ENCODE data around the gene PLAC9.
"Not testable (repeated sequence)": the region's sequence is repeated elsewhere in the genome, so short reads cannot be mapped to it uniquely, and the experiment has no call there.

Gene PLAC9, protein sequence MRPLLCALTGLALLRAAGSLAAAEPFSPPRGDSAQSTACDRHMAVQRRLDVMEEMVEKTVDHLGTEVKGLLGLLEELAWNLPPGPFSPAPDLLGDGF

DNA sequence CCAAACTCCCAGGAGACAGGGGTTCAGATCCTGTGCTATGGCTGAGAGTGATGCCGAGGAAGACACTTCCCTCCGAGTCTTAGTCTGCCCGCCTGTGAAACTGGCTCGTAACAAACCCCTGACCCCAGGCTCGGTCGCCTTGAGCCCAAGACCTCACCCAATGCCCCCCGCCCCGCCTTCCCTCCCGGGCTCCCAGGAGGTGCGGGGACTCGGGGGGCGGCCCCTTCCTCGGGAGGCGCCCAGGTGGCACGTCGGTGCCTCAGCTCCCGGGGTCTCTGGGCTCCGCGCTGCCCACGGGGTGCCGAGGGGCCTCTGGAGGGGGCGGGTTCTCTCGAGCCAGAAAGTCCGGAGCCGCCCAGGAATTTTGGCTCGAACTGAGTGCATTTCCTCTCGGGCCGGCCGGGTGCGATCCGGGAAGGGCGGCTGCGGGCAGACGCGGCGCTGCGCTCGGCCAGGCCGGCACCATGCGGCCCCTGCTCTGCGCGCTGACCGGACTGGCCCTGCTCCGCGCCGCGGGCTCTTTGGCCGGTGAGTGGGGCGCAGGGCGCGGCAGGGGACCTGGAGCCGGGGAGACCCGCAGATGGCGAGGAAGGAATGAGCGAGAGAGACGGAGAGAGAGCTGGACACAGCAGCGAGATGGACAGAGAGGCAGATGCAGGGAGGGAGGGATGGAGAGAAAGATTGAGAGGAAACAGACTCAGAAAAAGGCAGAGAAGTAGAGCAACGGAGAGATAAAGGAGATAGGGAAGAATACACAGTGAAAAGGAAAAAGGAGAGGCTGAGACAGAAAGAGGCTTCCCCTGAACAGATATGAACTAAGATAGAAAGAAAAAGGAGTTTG lies at the start of gene PLAC9:
Gene PLAC9 (plus strand): TSS at position 432 of the 841 bp plus-strand sequence. CDS start 33 bp downstream, at position 465.
- no peak for DNase-seq

DNA sequence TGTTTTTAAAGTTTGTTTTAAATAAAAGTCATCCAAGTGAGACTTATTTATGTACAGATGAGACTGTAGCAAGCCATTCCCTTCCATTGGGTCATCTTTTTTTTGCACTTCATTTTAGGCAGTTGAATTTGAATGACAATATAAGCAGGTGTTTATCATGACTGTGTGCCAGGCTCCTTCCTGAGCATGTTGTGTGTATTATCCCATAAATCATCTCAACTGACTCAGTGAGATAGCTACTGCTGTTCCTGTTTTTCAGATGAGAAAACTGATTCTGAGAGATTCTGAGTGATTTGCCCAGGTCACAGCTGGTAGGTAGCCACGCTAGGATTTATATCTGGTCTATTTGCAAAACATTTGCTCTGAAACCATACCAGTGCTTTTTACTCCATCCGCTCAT lies 42.4 kb upstream of the PLAC9 start:
- DNase-seq, result no peak

DNA sequence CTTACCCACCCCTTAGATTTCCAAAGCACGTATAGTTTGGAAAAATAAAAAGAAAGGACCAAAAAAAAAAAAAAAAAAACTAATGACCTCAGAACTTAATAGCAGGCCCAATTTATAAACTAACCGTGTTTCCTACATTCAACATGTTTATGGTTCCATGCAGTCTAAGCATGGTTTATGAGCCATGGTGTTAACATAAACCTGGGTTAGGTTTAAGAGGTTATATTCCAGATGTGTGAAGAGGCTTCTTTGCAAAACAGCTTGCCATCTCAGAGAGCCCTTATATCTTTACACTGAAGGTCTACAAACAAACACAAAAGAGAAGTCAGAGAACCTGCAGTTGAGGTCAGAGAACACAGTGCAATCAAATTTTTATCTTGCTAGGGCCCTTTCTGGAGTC lies 38.3 kb upstream of the PLAC9 start:
- DNase-seq, result no peak

DNA sequence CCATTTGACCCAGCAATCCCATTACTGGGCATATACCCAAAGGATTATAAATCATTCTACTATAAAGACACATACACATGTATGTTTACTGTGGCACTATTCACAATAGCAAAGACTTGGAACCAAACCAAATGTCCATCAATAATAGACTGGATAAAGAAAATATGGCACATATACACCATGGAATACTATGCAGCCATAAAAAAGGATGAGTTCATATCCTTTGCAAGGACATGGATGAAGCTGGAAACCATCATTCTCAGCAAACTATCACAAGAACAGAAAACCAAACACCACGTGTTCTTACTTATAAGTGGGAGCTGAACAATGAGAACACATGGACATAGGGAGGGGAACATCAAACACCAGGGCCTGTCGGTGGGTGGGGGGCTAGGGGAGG lies 34.3 kb upstream of the PLAC9 start:
- not testable (repeated sequence) for DNase-seq

DNA sequence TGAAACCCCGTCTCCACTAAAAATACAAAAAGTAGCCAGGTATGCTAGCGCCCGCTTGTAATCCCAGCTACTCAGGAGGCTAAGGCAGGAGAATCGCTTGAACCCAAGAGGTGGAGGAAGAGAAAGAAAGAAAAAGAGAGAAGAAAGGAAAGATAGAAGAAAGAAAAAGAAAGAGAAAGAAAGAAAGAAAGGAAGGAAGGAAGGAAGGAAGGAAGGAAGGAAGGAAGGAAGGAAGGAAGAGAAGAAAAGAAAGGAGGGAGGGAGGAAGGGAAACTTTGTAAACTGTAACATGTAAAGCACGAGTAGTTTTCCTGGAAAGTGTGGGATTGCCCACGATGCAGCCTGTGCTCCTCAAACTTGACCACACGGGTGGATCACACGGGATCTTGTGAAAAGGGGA lies 33.2 kb upstream of the PLAC9 start:
- DNase-seq, result not testable (repeated sequence)

DNA sequence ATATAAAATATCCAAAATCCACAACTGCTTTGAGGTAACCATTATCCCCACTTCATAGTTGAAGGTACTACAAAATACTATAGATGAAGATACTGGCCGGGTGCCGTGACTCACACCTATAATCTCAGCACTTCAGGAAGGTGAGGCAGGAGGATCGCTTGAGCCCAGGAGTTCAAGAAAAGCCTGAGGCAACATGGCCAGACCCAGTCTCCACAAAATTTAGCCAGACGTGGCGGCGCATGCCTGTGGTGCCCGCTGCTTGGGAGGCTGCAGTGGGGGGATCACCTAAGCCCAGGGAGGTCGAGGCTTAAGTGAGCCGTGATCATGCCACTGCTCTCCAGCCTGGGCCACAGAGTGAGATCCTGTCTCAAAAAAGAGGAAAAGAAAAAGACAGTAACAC lies 32.4 kb upstream of the PLAC9 start:
- no peak for DNase-seq

DNA sequence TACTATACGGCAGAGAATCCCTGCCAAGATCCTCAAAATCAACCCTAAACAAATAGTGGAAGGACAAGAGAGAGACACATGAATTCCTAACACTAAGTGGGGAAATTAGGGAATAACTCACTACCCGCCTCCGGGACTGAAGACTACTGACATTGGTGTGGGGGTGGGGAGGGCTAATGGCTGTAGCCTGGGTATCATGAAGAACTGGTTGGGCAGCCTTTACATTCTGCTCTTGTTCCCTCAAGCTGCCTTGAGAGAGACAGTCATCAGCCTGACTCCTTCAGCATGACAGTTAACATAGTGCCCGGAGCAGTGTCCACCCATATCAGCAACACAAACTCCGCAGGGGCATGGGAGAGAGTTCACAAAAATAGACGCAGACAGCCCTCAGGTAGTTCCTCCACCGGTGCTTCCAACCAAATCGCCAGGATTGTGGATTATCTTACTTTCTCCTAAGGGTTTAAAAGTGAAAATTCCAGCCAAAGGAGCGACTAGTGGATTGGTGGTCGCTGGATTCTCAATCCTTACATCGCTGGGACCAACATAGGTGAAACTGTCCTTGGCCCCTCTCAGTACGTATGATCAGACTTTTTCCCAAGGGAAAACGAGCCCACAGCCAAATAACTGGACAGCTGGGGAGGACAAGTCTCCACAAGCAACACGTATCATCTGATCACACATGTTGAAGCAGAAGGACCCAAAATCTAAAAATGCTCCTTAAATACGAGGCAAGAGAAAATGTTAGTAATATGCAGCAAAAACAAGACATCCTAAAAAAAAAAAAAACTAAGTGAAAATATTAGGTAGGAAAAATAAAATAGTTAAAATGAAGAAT lies 31.5 kb upstream of the PLAC9 start:
- DNase-seq, result no peak

DNA sequence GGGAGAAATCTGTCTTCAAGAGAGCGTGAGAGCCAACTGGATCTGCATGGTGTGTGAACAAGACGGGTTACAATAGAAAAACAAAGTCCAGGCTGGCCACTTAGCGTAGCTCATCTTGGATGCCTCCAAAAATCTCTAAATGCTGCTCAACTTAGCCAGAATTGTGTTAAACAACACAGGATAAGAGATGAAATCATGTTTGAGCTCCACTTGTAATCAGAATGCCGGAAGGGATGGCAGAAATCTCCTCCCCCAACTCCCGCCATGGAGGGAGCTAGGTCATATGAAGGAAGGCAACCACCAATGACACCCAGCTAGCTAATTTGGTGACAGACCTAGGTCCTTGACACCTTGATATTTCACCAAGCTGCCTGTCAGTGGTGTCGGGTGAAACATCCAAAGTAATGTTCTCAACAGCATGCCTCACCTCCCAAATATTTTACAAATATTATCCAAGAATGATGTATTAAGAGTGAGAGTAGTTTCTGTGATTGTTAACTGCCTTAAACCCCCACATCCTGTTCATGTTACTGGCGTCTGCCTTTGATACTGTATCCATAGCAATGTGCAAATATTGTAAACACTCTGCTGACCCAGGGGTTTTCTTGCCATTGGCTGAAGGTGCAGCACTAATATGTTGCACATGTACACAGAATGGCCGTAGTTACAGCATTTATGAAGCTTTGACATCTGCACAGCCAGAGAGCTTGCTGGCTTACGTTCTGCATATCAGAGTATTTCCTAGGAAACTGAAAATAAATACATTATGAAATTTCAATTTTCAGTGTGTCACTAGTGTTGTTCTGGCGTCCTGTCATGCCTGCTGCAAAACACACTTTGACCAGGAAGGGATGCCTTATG lies 28.2 kb upstream of the PLAC9 start:
- no peak for DNase-seq

DNA sequence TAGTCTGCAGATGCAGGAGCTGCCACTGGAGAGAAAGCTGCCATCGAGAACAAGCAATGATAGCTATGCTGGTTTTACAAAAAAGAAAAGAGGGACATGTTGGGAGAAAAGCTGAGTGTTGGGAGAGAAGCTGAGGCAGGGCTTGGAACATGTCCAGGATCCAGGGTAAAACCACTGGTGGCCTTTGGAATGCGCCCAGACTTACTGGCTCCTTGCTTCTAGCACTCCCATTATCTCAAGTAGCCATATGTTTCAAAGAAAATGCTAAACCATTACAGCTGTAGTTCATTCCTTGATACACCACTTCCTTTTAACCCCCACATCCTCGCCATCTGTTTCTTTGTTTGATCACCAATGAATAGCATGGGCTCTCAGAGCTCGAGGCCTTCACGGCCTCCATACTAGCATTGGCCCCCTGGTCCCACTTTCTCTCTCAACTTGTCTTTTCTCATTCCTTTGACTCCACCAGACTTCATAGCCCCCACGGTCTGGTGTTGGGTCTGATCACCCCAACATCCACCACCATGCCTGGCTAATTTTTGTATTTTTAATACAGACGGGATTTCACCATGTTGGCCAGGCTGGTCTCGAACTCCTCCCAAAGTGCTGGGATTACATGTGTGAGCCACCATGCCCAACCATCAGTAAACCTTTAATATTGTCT lies 23.8 kb upstream of the PLAC9 start:
- no peak for DNase-seq

DNA sequence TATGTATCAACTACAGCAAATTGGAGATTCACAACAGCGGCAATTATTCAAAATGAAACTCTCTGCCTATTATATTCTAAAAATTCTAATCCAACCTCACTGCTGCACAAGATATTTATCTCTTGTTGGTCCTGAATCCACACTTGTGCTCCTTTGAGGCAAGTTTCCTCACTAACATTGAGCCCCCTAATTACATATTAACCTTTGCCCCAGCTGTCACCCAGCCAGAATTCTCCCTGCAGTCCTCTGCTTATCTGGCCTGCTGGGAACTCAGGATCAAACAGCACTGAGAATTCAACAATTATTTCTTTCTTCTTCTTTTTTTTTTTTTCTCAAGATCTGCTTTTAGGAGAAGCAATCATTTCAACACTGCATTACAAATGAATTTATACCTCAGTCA lies 21.5 kb upstream of the PLAC9 start:
- no peak for DNase-seq

DNA sequence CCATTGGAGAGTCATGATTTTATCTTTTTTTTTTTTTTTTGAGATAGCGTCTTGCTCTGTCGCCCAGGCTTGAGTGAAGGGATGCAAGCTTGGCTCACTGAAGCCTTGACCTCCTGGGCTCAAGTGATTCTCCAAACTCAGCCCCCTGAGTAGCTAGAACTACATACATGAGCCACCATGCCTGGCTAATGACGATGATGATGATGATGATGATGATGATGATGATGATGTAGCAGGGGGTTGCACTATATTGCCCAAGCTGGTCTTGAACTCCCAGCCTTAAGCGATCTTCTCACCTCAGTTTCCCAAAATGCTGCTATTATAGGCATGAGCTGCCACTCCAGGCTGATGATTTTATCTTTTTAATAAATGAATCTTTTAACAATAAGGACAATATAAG lies 13.9 kb upstream of the PLAC9 start:
- no peak for DNase-seq

DNA sequence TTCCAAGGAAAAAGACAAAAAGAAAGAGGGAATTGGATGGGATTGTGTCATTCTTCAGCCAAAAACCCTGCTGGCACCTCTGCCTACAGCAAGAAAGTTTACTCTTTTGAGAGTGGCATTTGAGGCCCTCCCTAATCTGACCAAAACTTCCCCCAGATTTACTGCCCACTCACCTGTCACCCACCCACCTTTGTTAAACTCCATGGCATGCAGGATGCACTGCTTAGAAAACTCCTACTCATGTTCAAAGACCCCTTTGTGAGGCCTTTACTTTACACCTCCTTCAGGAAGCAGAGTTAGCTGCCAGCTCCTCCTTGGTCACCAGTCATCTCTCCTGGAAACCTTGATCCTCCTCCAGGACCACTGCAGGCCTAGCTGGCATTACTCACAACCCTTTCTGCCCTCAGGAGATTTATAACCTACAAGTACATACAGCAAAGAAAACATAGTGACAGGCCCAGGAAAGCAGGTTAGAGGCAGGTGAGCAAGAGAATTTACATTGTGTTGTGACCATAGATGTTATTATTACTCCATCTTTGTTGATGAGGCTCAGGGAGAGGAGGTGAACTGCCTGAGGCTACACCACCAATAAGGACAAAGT lies 10.3 kb upstream of the PLAC9 start:
- no peak for DNase-seq

DNA sequence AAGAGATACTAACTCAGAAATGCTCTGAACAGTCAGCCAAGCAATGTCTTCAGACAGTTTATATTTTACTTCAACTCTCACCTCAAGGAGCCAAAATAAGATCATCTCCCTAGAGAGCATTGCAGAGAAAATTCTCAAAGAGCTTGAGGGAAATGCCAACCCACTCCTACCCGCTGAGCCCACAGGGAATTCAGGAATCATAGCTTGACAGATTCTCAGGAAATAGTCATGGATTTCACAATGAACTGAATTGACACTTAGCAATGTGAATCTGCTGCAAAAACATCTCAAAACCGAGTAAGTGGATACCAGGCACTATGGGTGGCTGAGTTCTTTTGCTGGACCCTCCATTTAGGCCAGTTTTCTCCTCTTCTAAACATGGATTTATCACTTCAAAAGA lies 9.8 kb upstream of the PLAC9 start:
- no peak for DNase-seq

DNA sequence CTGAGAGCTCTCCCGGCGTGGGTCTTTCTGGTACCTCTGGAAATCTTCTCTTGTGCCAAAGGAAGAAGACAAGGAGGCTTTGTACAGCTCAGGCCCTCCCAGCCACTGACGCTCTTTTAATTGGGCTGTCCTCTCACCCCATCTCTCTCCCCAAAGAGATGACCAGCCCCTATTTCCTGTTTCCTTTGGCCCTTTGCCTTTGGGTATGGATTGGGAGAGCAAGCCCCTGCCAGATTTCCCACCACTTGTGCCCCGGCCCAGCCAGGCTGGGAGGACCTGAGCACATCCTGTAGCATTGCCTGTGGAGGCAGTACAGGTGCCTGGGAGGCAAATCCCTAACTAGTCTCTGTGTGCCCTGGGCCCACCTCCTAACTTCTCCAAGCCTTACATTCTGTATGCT lies 5.7 kb upstream of the PLAC9 start:
- no peak for DNase-seq

DNA sequence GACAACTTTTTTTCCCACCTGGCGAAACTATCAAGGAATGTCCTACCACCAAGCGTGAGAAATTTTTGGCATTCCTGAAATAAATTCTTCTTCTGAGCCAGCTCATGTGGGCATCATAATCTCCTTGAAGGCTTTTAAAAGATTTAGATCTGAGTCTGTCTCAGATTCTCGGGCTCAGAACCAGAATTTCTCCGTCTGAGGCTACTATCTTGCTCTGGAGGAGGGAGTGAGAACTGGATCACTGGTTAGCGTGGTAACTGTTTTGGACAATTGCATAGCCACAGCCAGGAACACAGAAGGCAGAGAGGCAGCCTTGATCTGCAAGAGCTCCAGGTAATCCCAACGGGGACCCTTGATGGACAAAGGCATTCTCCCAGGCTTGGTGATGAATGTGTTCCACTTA lies 1.0 kb upstream of the PLAC9 start:
- DNase-seq, result no peak

DNA sequence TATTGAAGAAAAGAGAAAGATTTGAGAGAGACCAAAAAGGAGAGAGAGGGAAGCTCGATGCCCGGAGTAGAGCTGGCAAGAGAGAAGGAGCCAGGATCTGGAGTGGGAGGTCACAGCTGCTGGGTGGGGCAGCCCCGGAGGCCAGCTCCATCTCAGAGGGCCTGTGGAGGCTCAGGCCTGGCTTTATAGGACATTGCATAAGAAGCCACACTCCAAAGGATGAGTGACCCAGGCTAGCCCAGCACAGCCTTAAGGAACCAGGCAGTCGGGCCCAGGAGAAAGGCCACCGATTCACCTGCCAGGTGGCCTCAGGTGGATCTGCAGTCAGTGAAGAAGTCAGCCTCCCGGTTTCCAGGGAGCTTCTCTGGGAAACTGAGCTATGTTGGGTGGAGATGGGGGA lies 676 bp downstream of the PLAC9 start:
- DNase-seq, result no peak

DNA sequence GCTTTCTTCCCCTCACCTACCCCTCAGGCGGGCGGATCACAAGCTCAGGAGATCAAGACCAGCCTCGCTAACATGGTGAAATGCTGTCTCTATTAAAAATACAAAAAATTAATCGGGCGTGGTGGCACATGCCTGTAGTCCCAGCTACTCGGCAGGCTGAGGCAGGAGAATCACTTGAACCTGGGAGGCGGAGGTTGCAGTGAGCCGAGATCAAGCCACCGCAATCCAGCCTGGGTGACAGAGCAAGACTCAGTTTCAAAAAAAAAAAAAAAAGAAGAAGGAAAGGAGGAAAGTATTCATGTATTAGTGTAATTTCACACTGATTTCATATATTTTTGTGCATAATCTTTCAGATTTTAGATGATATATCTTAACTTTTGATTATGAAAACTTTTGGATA lies 1.2 kb downstream of the PLAC9 start:
- not testable (repeated sequence) for DNase-seq

DNA sequence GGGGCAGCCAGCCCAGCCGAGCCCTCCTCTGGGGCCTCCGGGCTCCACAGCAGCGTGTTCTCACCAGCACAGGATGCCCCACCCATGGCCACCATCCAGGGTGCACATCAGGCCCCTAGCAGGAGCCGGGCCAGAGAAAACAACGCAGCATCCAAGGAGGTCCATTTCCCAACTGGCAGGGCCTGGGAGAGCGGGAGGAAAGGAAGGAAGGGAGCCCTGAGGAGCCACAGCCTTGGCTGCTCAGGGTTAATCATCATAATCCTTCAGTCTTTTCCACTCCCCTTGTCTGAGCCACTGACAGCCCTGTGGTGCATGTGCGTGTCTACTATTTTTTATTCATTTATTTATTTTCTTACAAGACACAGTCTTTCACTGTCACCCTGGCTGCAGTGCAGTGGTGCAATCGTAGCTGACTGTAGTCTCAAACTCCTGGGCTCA lies 3.6 kb downstream of the PLAC9 start:
- no peak for DNase-seq

DNA sequence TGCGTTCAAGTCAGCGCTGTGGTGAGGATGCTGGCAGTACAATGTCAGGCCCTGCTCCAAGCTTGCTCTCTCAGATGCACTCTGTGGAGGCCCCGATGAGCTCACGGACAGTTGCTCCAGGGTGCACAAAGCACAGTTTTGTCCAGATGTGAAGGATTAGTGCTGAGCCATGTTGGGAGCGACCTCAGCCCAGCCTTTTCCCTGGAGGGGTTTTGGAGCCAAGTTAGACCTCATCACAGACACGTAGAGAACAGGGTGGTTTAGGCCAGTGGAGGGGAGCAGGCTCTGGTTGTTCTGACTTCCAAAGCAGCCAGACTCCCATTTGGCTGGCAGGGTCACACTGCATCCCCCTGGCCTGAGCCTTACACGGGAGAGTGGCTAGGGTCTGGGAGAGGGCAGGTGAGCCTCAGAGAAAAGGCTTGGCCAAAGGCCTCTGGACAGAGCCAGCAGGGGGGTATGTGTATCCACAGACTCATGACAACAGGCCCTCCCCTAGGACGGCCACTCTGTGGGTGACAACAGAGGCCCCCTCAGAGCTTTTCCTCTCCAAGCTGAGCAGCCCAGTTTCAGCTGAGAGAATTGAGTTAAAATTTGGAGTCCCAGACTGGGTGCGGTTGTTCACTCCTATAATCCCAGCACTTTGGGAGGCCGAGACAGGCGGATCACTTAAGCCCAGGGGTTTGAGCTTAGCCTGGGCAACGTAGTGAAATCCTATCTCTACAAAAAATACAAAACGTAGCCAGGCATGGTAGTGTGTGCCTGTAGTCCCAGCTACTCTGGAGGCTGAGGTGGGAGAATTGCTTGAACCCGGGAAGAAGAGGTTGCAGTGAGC lies 4.7 kb downstream of the PLAC9 start:
- no peak for DNase-seq

DNA sequence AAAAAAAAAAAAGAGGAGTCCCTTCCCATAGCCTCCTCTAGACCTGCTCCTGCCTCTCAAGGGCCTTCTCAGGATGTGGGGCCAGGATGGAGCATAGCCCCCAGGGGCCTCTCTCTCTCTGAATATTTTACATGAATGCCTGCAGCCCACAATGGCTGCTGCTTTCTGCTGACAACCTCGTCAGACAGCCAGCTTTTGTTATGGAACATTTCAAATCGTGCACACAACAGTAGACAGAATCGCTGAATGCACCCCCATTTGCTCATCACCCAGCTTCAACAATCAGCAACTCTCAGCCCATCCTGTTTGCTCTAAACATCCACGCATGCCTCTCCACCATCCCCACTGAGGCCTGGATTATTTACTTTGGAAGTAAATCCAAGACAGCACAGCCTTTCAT lies 5.4 kb downstream of the PLAC9 start:
- no peak for DNase-seq

DNA sequence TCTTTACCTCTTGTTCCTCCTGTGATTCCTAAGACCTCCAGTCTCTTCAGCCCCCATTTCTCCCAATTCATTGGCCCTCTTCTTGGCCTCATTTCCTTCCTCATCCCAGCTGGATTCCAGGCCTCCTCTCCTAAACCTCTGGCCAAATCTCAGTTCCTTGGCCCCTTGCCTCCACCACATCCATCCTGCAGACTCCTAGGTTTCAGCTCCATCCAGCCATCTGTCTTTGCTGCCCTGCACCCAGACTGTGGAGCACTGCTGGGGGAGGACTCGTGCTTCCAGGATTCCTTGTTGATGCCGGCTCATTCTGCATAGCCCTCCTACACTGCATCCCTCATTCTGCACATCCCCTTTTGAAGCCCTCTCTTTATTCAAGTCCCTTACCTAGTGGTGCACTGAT lies 6.7 kb downstream of the PLAC9 start:
- DNase-seq, result no peak

Measured in activated effector memory CD4-positive, alpha-beta T cell treated with Interleukin-2 at 50 U/mL for 16 hours (primary cell).